MCF 10A (cell line): ENCODE measurements around the gene ITGB1. TPM values are rescaled to one million over a fixed set of nuclear protein-coding genes. Genes with fewer than 3 reads are reported as not detected.
"Not testable (repeated sequence)": the region's sequence is repeated elsewhere in the genome, so short reads cannot be mapped to it uniquely, and the experiment has no call there.

Source experiments
- BruUV-seq: library from RNA; stranded (reverse); fragments of 400-500 nt; replicated peaks from 2 replicates; lab custom pipeline; 2021; lab: Mats Ljungman, UMichigan
- CTCF ChIA-PET: fragments of 300-600 bp; sonication (Branson Sonifier 250); formaldehyde crosslinking; extraction: SDS; loops from one replicate; lab custom pipeline; 2021; ENCODE audit warnings: antibody characterized with exemption, inconsistent platforms; lab: Yijun Ruan, JAX
- POLR2A ChIA-PET: fragments of 300-600, 350-650 bp; sonication (Branson Sonifier 250); formaldehyde crosslinking; extraction: SDS; loops from one replicate; lab custom pipeline; 2020; ENCODE audit warnings: antibody characterized with exemption, inconsistent platforms; lab: Yijun Ruan, JAX
- DNase-seq: peaks from one replicate; pipeline ENCODE4 v3.0.0-alpha.2; 2018; ENCODE audit not compliant: unreplicated experiment
- H3K27ac Mint-ChIP-seq: one replicate; pipeline ENCODE4 v1.8.0; 2022; ENCODE audit warnings: mild to moderate bottlenecking, low read depth, mixed read lengths; ENCODE audit not compliant: unreplicated experiment
- H3K27me3 Mint-ChIP-seq: one replicate; pipeline ENCODE4 v1.8.0; 2022; ENCODE audit warnings: mixed read lengths; ENCODE audit not compliant: insufficient read depth, unreplicated experiment
- H3K36me3 Mint-ChIP-seq: one replicate; pipeline ENCODE4 v1.8.0; 2022; ENCODE audit warnings: mild to moderate bottlenecking, moderate library complexity, mixed read lengths; ENCODE audit not compliant: insufficient read depth, unreplicated experiment
- H3K4me1 Mint-ChIP-seq: one replicate; pipeline ENCODE4 v1.8.0; 2022; ENCODE audit warnings: mixed read lengths; ENCODE audit not compliant: insufficient read depth, unreplicated experiment
- H3K4me3 Mint-ChIP-seq: one replicate; pipeline ENCODE4 v1.8.0; 2022; ENCODE audit warnings: mild to moderate bottlenecking, moderate library complexity, mixed read lengths; ENCODE audit not compliant: unreplicated experiment
- H3K9me3 Mint-ChIP-seq: one replicate; pipeline ENCODE4 v1.8.0; 2022; ENCODE audit warnings: mixed read lengths; ENCODE audit not compliant: unreplicated experiment
- CTCF ChIP-seq: fragments of 200-600 bp; IDR thresholded peaks from one replicate; pipeline ENCODE4 v1.8.0; 2022; ENCODE audit warnings: antibody characterized with exemption, mild to moderate bottlenecking; ENCODE audit not compliant: unreplicated experiment
- intact Hi-C: fragments of 100-400 bp; cut with micrococcal nuclease; formaldehyde crosslinking; loops from 2 replicates; pipeline ENCODE4 v1.14.1; 2022
- total RNA-seq: library from RNA; stranded (reverse); gene quantifications from 2 replicates; pipeline ENCODE4 v1.2.3, GENCODE V29; 2022

ITGB1 gene
- total RNA-seq, 1 experiment from 2014 or later, result 703 TPM

- Mint-ChIP-seq H3K27me3 (no peaks in the 10 kb centered on the region), H3K4me1 (peaks cover 34% of the 10 kb centered on the region), H3K9me3 (no peaks in the 10 kb centered on the region), H3K36me3 (no peaks in the 10 kb centered on the region), H3K27ac (peak overlapping the region; percentile 99), H3K4me3 (peak overlapping the region; percentile 10)
- CTCF ChIA-PET, result interaction anchor here (1.3 kb wide), 1 partner anchor 29 kb away, joined by 4 read pairs; no protein-coding TSS in a partner anchor
- intact Hi-C loops, result no loop called here
- no TSS peak for BruUV-seq
- DNase-seq, result peak; percentile 53
- POLR2A ChIA-PET, result interaction anchor here (0.7 to 10.3 kb wide), 12 partner anchors 10 to 842 kb away, joined by 3 to 335 read pairs (median 40); partner anchors contain the start of gene ITGB1
- no peak for TF ChIP-seq CTCF
These were observed 24.3 kb upstream of the ITGB1 start for GRCh38 chr10:32982293-32982709.

GRCh38 chr10:32981760-32982159 is 23.7 kb upstream of the ITGB1 start:
- no peaks in the 10 kb centered on the region for H3K9me3 Mint-ChIP-seq
- no peak for TF ChIP-seq CTCF
- peak overlapping the region; percentile 92 for H3K4me3 Mint-ChIP-seq
- peaks cover 34% of the 10 kb centered on the region for H3K4me1 Mint-ChIP-seq
- no peaks in the 10 kb centered on the region for H3K27me3 Mint-ChIP-seq
- POLR2A ChIA-PET, result interaction anchor here (0.7 to 10.3 kb wide), 13 partner anchors 10 to 842 kb away, joined by 3 to 335 read pairs (median 35); partner anchors contain the start of genes CCDC7 and ITGB1
- intact Hi-C loops, result no loop called here
- peak overlapping the region; percentile 99 for H3K27ac Mint-ChIP-seq
- peak; percentile 28 for DNase-seq
- H3K36me3 Mint-ChIP-seq, result no peaks in the 10 kb centered on the region
- CTCF ChIA-PET, result interaction anchor here (0.7 to 1.9 kb wide), 3 partner anchors 14 to 29 kb away, joined by 3 to 8 read pairs (median 4); no protein-coding TSS in a partner anchor
- no TSS peak for BruUV-seq

GRCh38 chr10:32980558-32981468 is 22.8 kb upstream of the ITGB1 start:
- TF ChIP-seq CTCF, result no peak
- peak; percentile 99 for DNase-seq
- ChIA-PET POLR2A (interaction anchor here (0.6 to 10.3 kb wide), 24 partner anchors 9 to 1449 kb away, joined by 3 to 335 read pairs (median 8); partner anchors contain the start of genes CCDC7 and ITGB1), CTCF (interaction anchor here (0.6 to 1.9 kb wide), 8 partner anchors 13 to 73 kb away, joined by 3 to 8 read pairs (median 3); no protein-coding TSS in a partner anchor)
- no peaks in the 10 kb centered on the region for H3K36me3 Mint-ChIP-seq
- H3K27me3 Mint-ChIP-seq, result no peaks in the 10 kb centered on the region
- peak overlapping the region; percentile 99 for H3K27ac Mint-ChIP-seq
- BruUV-seq, result TSS peak; percentile 82
- intact Hi-C loops, result loop anchor here (1.0 kb wide), 2 partner anchors 19 to 24 kb away; no protein-coding TSS in a partner anchor
- peaks cover 34% of the 10 kb centered on the region for H3K4me1 Mint-ChIP-seq
- no peaks in the 10 kb centered on the region for H3K9me3 Mint-ChIP-seq
- peak overlapping the region; percentile 92 for H3K4me3 Mint-ChIP-seq

- Mint-ChIP-seq H3K36me3 (no peaks in the 10 kb centered on the region), H3K9me3 (no peaks in the 10 kb centered on the region), H3K27ac (peak overlapping the region; percentile 99), H3K4me3 (peak overlapping the region; percentile 92), H3K27me3 (no peaks in the 10 kb centered on the region), H3K4me1 (peaks cover 34% of the 10 kb centered on the region)
- CTCF ChIA-PET, result interaction anchor here (0.6 to 1.9 kb wide), 6 partner anchors 18 to 72 kb away, joined by 3 to 8 read pairs (median 3); no protein-coding TSS in a partner anchor
- TSS peak; percentile 82 for BruUV-seq
- DNase-seq, result no peak
- TF ChIP-seq CTCF, result no peak
- POLR2A ChIA-PET, result interaction anchor here (0.6 to 10.3 kb wide), 22 partner anchors 9 to 1450 kb away, joined by 3 to 335 read pairs (median 10); partner anchors contain the start of genes CCDC7 and ITGB1
- intact Hi-C loops, result loop anchor here (1.0 kb wide), 2 partner anchors 18 to 25 kb away; no protein-coding TSS in a partner anchor
These were observed 22.2 kb upstream of the ITGB1 start for GRCh38 chr10:32980242-32980557.

- not testable (repeated sequence) for BruUV-seq
These were observed 21.7 kb upstream of the ITGB1 start for GRCh38 chr10:32979719-32980118.

More at GRCh38 chr10:32979719-32980118, 21.7 kb upstream of the ITGB1 start:
- POLR2A ChIA-PET, result interaction anchor here (1.2 to 10.3 kb wide), 16 partner anchors 8 to 600 kb away, joined by 3 to 335 read pairs (median 19); partner anchors contain the start of genes CCDC7 and ITGB1
- H3K27me3 Mint-ChIP-seq, H3K36me3 Mint-ChIP-seq, DNase-seq, H3K9me3 Mint-ChIP-seq: not testable (repeated sequence)
- Mint-ChIP-seq H3K4me3 (peak overlapping the region; percentile 92), H3K27ac (peak overlapping the region; percentile 99), H3K4me1 (peaks cover 34% of the 10 kb centered on the region)
- CTCF ChIA-PET, result interaction anchor here (0.5 to 1.9 kb wide), 5 partner anchors 18 to 27 kb away, joined by 3 to 8 read pairs (median 3); no protein-coding TSS in a partner anchor
- intact Hi-C loops, result loop anchor here (1.0 kb wide), 2 partner anchors 17 to 26 kb away; no protein-coding TSS in a partner anchor
